Neural cell (in vitro differentiated cells): ENCODE measurements around the gene RIC1. TPM values are rescaled to one million over a fixed set of nuclear protein-coding genes. Genes with fewer than 3 reads are reported as not detected.

Experiments used
- H2AFZ ChIP-seq: fragments of 200-600, 300-800 bp; sonication (generic), shearing (Covaris generic); 2 replicates; pipeline ENCODE4 v1.6.0; 2014; ENCODE audit warnings: low read depth, mild to moderate bottlenecking, antibody characterized with exemption, low read length, moderate library complexity
- H3F3A ChIP-seq: fragments of 200-600 bp; shearing (Covaris generic); 2 replicates; pipeline ENCODE4 v1.6.1; 2016; ENCODE audit warnings: mild to moderate bottlenecking, moderate library complexity, mixed read lengths, antibody characterized with exemption, low read length; ENCODE audit not compliant: insufficient read depth, poor library complexity, severe bottlenecking
- H3K27ac ChIP-seq: fragments of 200-600, 300-800 bp; sonication (generic), shearing (Covaris generic); 2 replicates; pipeline ENCODE4 v1.5.1; 2014; ENCODE audit warnings: mild to moderate bottlenecking, low read length, moderate library complexity
- H3K27me3 ChIP-seq: fragments of 300-800, 200-600 bp; sonication (generic), shearing (Covaris generic); 2 replicates; pipeline ENCODE4 v1.6.0; 2014; ENCODE audit warnings: mild to moderate bottlenecking, low read depth, low read length, moderate library complexity; ENCODE audit not compliant: insufficient read depth
- H3K36me3 ChIP-seq: fragments of 300-800, 200-600 bp; sonication (generic), shearing (Covaris generic); 2 replicates; pipeline ENCODE4 v1.5.1; 2014; ENCODE audit warnings: mild to moderate bottlenecking, antibody characterized with exemption, low read length, moderate library complexity; ENCODE audit not compliant: insufficient read depth
- H3K4me2 ChIP-seq: fragments of 300-800, 200-600 bp; sonication (generic), shearing (Covaris generic); 2 replicates; pipeline ENCODE4 v1.6.0; 2014; ENCODE audit warnings: mild to moderate bottlenecking, low read length
- H3K4me3 ChIP-seq: fragments of 300-800, 200-600 bp; sonication (generic), shearing (Covaris generic); 2 replicates; pipeline ENCODE4 v1.5.1; 2014; ENCODE audit warnings: mild to moderate bottlenecking, low read length, moderate library complexity
- H3K79me2 ChIP-seq: fragments of 200-600 bp; shearing (Covaris generic); replicated peaks from 2 replicates; pipeline ENCODE4 v1.6.0; 2014; ENCODE audit warnings: mild to moderate bottlenecking, low read length, moderate library complexity; ENCODE audit not compliant: insufficient read depth
- H3K9ac ChIP-seq: fragments of 300-800, 200-600 bp; sonication (generic), shearing (Covaris generic); 2 replicates; pipeline ENCODE4 v1.6.1; 2016; ENCODE audit warnings: mild to moderate bottlenecking, low read length, mixed read lengths
- H3K9me2 ChIP-seq: fragments of 200-600 bp; shearing (Covaris generic); 2 replicates; pipeline ENCODE4 v1.6.1; 2016; ENCODE audit warnings: mild to moderate bottlenecking, low read length, mixed read lengths; ENCODE audit not compliant: insufficient read depth
- H3K9me3 ChIP-seq: fragments of 200-600, 300-800 bp; sonication (generic), shearing (Covaris generic); 2 replicates; pipeline ENCODE4 v1.6.1; 2016; ENCODE audit warnings: mild to moderate bottlenecking, mixed run types, low read length, moderate library complexity, mixed read lengths
- H4K20me1 ChIP-seq: fragments of 200-600 bp; shearing (Covaris generic); 2 replicates; pipeline ENCODE4 v1.6.1; 2016; ENCODE audit warnings: mild to moderate bottlenecking, mixed run types; ENCODE audit not compliant: insufficient read depth
- EP300 ChIP-seq: fragments of 450-650 bp; conservative IDR thresholded peaks from 2 replicates; pipeline ENCODE4 v1.6.1; 2014; ENCODE audit warnings: antibody characterized with exemption, mild to moderate bottlenecking, moderate library complexity; ENCODE audit not compliant: poor library complexity, severe bottlenecking
- EZH2 ChIP-seq: fragments of 200-600, 300-800 bp; shearing (Covaris generic), sonication (generic); IDR thresholded peaks from 2 replicates; pipeline ENCODE4 v1.6.1; 2014; ENCODE audit warnings: antibody characterized with exemption, low read length, borderline replicate concordance, mild to moderate bottlenecking; ENCODE audit not compliant: insufficient read depth, poor library complexity, severe bottlenecking
- MXI1 ChIP-seq: fragments of 450-650 bp; conservative IDR thresholded peaks from 2 replicates; pipeline ENCODE4 v1.6.1; 2014; ENCODE audit warnings: antibody characterized with exemption, mild to moderate bottlenecking; ENCODE audit not compliant: poor library complexity, severe bottlenecking
- POLR2AphosphoS5 ChIP-seq: IDR thresholded peaks from 2 replicates; pipeline ENCODE4 v1.6.1; 2012
- RAD21 ChIP-seq: fragments of 450-650 bp; conservative IDR thresholded peaks from 2 replicates; pipeline ENCODE4 v1.6.1; 2014; ENCODE audit warnings: antibody characterized with exemption, mild to moderate bottlenecking, moderate library complexity
- SMC3 ChIP-seq: fragments of 450-650 bp; conservative IDR thresholded peaks from 2 replicates; pipeline ENCODE4 v1.6.1; 2014; ENCODE audit warnings: antibody characterized with exemption, mild to moderate bottlenecking, moderate library complexity; ENCODE audit not compliant: poor library complexity
- TAF1 ChIP-seq: IDR thresholded peaks from 2 replicates; pipeline ENCODE4 v1.6.1; 2012; ENCODE audit warnings: low read depth
- polyA plus RNA-seq: library from polyadenylated mRNA; depleted of rRNA; stranded (reverse); fragments of >200 nt; gene quantifications from 2 replicates; pipeline ENCODE4 v1.2.3, GENCODE V29; 2014
- TF ChIP-seq, protein P1 (sequence below): fragments of 450-650 bp; IDR thresholded peaks from 2 replicates; pipeline ENCODE4 v1.5.1; 2014; ENCODE audit warnings: antibody characterized with exemption, mild to moderate bottlenecking, moderate library complexity; ENCODE audit not compliant: poor library complexity, severe bottlenecking
- TF ChIP-seq, protein P2 (sequence below): IDR thresholded peaks from 2 replicates; pipeline ENCODE4 v1.6.1; 2012; ENCODE audit warnings: borderline replicate concordance

RIC1 gene
- polyA plus RNA-seq, 1 donor from 2014 or later, result 9.9 TPM

DNA sequence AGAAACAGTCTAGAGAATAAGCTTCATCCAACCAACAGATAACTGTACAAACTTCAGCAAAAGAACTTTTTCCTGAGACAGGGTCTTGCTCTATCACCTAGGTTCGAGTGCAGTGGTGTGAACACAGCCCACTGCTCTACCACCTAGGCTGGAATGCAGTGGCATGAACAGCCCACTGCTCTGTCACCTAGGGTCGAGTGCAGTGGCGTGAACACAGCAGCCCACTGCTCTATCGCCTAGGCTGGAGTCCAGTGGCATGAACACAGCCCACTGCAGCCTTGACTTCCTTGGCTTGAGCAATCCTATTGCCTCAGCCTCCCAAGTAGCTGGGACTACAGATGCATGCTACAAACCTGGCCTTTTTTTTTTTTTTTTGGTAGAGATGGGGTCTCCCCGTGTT lies 160.6 kb downstream of the RIC1 start:
- TF ChIP-seq EP300, result no peak
- TF ChIP-seq SMC3, result no peak
- TF ChIP-seq RAD21, result no peak
- TF ChIP-seq MXI1, result no peak
- TF ChIP-seq, protein P1, sequence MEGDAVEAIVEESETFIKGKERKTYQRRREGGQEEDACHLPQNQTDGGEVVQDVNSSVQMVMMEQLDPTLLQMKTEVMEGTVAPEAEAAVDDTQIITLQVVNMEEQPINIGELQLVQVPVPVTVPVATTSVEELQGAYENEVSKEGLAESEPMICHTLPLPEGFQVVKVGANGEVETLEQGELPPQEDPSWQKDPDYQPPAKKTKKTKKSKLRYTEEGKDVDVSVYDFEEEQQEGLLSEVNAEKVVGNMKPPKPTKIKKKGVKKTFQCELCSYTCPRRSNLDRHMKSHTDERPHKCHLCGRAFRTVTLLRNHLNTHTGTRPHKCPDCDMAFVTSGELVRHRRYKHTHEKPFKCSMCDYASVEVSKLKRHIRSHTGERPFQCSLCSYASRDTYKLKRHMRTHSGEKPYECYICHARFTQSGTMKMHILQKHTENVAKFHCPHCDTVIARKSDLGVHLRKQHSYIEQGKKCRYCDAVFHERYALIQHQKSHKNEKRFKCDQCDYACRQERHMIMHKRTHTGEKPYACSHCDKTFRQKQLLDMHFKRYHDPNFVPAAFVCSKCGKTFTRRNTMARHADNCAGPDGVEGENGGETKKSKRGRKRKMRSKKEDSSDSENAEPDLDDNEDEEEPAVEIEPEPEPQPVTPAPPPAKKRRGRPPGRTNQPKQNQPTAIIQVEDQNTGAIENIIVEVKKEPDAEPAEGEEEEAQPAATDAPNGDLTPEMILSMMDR, result no peak
- no peak for TF ChIP-seq POLR2AphosphoS5
- TF ChIP-seq TAF1, result no peak
- TF ChIP-seq, protein P2, sequence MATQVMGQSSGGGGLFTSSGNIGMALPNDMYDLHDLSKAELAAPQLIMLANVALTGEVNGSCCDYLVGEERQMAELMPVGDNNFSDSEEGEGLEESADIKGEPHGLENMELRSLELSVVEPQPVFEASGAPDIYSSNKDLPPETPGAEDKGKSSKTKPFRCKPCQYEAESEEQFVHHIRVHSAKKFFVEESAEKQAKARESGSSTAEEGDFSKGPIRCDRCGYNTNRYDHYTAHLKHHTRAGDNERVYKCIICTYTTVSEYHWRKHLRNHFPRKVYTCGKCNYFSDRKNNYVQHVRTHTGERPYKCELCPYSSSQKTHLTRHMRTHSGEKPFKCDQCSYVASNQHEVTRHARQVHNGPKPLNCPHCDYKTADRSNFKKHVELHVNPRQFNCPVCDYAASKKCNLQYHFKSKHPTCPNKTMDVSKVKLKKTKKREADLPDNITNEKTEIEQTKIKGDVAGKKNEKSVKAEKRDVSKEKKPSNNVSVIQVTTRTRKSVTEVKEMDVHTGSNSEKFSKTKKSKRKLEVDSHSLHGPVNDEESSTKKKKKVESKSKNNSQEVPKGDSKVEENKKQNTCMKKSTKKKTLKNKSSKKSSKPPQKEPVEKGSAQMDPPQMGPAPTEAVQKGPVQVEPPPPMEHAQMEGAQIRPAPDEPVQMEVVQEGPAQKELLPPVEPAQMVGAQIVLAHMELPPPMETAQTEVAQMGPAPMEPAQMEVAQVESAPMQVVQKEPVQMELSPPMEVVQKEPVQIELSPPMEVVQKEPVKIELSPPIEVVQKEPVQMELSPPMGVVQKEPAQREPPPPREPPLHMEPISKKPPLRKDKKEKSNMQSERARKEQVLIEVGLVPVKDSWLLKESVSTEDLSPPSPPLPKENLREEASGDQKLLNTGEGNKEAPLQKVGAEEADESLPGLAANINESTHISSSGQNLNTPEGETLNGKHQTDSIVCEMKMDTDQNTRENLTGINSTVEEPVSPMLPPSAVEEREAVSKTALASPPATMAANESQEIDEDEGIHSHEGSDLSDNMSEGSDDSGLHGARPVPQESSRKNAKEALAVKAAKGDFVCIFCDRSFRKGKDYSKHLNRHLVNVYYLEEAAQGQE, result no peak
- no peak for TF ChIP-seq EZH2
- no peaks in the 10 kb centered on the region for H3K36me3 ChIP-seq
- H3K9ac ChIP-seq, result no peak overlapping the region
- no peaks in the 10 kb centered on the region for H3K9me3 ChIP-seq
- H3K4me2 ChIP-seq, result no peak overlapping the region
- no peak overlapping the region for H2AFZ ChIP-seq
- H4K20me1 ChIP-seq, result no peaks in the 10 kb centered on the region
- no peaks in the 10 kb centered on the region for H3K9me2 ChIP-seq
- no peak overlapping the region for H3K27ac ChIP-seq
- no peaks in the 10 kb centered on the region for H3K79me2 ChIP-seq
- no peaks in the 10 kb centered on the region for H3F3A ChIP-seq
- no peak overlapping the region for H3K4me3 ChIP-seq
- no peaks in the 10 kb centered on the region for H3K27me3 ChIP-seq

DNA sequence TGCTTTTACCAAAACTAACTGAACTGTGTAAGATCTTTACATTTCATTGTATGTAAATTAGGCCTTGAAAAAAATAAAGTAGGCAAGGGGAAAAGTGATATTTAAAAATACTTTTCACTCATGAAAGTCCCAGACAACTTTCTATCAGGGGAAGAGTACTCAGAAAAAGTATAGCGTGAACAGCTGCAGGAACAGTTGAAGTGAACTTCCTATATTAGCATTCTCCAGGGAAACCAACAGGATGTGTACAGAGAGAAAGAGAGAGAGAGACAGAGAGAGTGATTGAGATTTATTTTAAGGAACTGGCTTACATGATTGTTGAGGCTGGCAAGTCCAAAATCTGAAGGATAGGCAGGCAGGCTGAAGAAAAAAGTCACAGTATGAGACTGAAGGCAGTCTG lies 162.0 kb downstream of the RIC1 start:
- Histone ChIP-seq H4K20me1 (no peaks in the 10 kb centered on the region), H2AFZ (no peak overlapping the region), H3K4me3 (no peak overlapping the region), H3K9ac (no peak overlapping the region), H3F3A (no peaks in the 10 kb centered on the region), H3K27ac (no peak overlapping the region), H3K79me2 (no peaks in the 10 kb centered on the region), H3K9me2 (no peaks in the 10 kb centered on the region), H3K36me3 (no peaks in the 10 kb centered on the region), H3K4me2 (no peak overlapping the region), H3K9me3 (no peaks in the 10 kb centered on the region), H3K27me3 (no peaks in the 10 kb centered on the region)
- TF ChIP-seq EZH2, result no peak
- TF ChIP-seq POLR2AphosphoS5, result no peak
- TF ChIP-seq, protein P1, result no peak
- TF ChIP-seq, protein P2, result no peak
